MCF 10A (cell line): ENCODE measurements around the gene PNLDC1. TPM values are rescaled to one million over a fixed set of nuclear protein-coding genes. Genes with fewer than 3 reads are reported as not detected.

ENCODE experiments used
- BruUV-seq: library from RNA; stranded (reverse); fragments of 400-500 nt; replicated peaks from 2 replicates; lab custom pipeline; 2021; lab: Mats Ljungman, UMichigan
- CTCF ChIA-PET: fragments of 300-600 bp; sonication (Branson Sonifier 250); formaldehyde crosslinking; extraction: SDS; loops from one replicate; lab custom pipeline; 2021; ENCODE audit warnings: antibody characterized with exemption, inconsistent platforms; lab: Yijun Ruan, JAX
- POLR2A ChIA-PET: fragments of 300-600, 350-650 bp; sonication (Branson Sonifier 250); formaldehyde crosslinking; extraction: SDS; loops from one replicate; lab custom pipeline; 2020; ENCODE audit warnings: antibody characterized with exemption, inconsistent platforms; lab: Yijun Ruan, JAX
- DNase-seq: peaks from one replicate; pipeline ENCODE4 v3.0.0-alpha.2; 2018; ENCODE audit not compliant: unreplicated experiment
- H3K27ac Mint-ChIP-seq: one replicate; pipeline ENCODE4 v1.8.0; 2022; ENCODE audit warnings: mild to moderate bottlenecking, low read depth, mixed read lengths; ENCODE audit not compliant: unreplicated experiment
- H3K27me3 Mint-ChIP-seq: one replicate; pipeline ENCODE4 v1.8.0; 2022; ENCODE audit warnings: mixed read lengths; ENCODE audit not compliant: insufficient read depth, unreplicated experiment
- H3K36me3 Mint-ChIP-seq: one replicate; pipeline ENCODE4 v1.8.0; 2022; ENCODE audit warnings: mild to moderate bottlenecking, moderate library complexity, mixed read lengths; ENCODE audit not compliant: insufficient read depth, unreplicated experiment
- H3K4me1 Mint-ChIP-seq: one replicate; pipeline ENCODE4 v1.8.0; 2022; ENCODE audit warnings: mixed read lengths; ENCODE audit not compliant: insufficient read depth, unreplicated experiment
- H3K4me3 Mint-ChIP-seq: one replicate; pipeline ENCODE4 v1.8.0; 2022; ENCODE audit warnings: mild to moderate bottlenecking, moderate library complexity, mixed read lengths; ENCODE audit not compliant: unreplicated experiment
- H3K9me3 Mint-ChIP-seq: one replicate; pipeline ENCODE4 v1.8.0; 2022; ENCODE audit warnings: mixed read lengths; ENCODE audit not compliant: unreplicated experiment
- CTCF ChIP-seq: fragments of 200-600 bp; IDR thresholded peaks from one replicate; pipeline ENCODE4 v1.8.0; 2022; ENCODE audit warnings: antibody characterized with exemption, mild to moderate bottlenecking; ENCODE audit not compliant: unreplicated experiment
- intact Hi-C: fragments of 100-400 bp; cut with micrococcal nuclease; formaldehyde crosslinking; loops from 2 replicates; pipeline ENCODE4 v1.14.1; 2022
- total RNA-seq: library from RNA; stranded (reverse); gene quantifications from 2 replicates; pipeline ENCODE4 v1.2.3, GENCODE V29; 2022

PNLDC1 gene
- total RNA-seq, 1 experiment from 2014 or later, result not detected

DNA sequence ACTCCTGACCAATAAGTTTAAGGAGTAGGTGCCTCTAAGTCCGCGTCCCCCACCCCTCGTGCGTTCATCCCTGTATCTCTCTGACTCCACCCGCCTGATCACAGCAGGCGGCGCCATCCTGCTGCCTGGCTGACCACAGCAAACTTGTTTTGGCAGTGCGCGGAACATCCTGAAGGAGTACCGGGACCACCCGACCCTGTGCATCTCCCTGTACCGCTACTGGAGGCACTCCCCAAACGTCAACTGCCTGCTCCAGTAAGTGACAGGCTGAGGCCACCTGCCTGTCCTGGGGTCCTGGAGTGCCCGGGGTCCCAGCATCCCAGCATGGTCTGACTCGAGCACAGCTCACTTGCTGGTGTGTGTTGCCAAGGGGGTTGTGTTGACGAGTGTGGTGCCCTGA is 19.0 kb downstream of the PNLDC1 start:
- intact Hi-C loops, result no loop called here
- ChIA-PET POLR2A (no interaction called here), CTCF (no interaction called here)
- peaks cover 20% of the 10 kb centered on the region for H3K27me3 Mint-ChIP-seq
- H3K9me3 Mint-ChIP-seq, result no peaks in the 10 kb centered on the region
- no peak overlapping the region for H3K27ac Mint-ChIP-seq
- no peak for TF ChIP-seq CTCF
- DNase-seq, result no peak
- H3K36me3 Mint-ChIP-seq, result no peaks in the 10 kb centered on the region
- no TSS peak for BruUV-seq
- H3K4me1 Mint-ChIP-seq, result no peaks in the 10 kb centered on the region
- H3K4me3 Mint-ChIP-seq, result no peak overlapping the region

DNA sequence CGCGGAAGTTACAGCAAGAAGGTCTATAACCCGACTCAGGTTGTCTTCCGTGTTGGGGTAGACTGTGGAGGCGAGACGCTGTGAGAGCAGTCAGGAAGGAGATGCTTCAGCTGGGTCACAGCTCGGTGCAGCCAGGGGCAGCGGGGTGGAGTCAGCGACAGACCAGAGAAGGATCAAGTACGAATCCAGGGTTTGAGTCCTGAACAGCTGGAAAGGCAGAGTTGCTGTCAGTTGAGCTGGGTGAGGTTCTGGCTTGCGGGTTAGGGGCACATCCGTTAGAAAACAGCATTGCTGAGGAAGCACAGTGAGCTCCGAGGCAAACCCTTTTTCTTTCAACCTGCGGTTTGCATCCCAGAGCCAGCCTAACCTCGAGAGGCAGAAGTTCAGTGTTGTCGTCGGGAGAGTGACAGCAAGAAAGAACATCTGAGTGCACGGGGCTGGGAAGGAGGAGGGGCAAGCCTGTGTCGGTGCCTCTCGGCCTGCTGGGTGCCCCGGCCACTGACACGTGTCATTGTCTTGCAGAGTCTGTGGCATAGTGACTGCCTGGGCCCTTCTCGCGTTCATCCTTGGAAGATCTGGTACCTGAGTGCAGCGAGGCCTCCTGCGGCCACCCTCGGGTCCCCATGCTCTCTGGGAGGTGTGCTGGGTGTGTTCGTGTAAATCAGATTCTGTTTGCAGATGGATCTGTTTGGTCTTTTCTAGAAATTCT is 20.0 kb downstream of the PNLDC1 start:
- ChIA-PET POLR2A (interaction anchor here (1.0 to 1.6 kb wide), 2 partner anchors 13 to 15 kb away, joined by 3 to 4 read pairs; no protein-coding TSS in a partner anchor), CTCF (no interaction called here)
- Mint-ChIP-seq H3K27ac (no peak overlapping the region), H3K27me3 (peaks cover 20% of the 10 kb centered on the region), H3K36me3 (no peaks in the 10 kb centered on the region), H3K9me3 (no peaks in the 10 kb centered on the region), H3K4me3 (no peak overlapping the region), H3K4me1 (no peaks in the 10 kb centered on the region)
- no TSS peak for BruUV-seq
- DNase-seq, result no peak
- TF ChIP-seq CTCF, result no peak
- intact Hi-C loops, result no loop called here

DNA sequence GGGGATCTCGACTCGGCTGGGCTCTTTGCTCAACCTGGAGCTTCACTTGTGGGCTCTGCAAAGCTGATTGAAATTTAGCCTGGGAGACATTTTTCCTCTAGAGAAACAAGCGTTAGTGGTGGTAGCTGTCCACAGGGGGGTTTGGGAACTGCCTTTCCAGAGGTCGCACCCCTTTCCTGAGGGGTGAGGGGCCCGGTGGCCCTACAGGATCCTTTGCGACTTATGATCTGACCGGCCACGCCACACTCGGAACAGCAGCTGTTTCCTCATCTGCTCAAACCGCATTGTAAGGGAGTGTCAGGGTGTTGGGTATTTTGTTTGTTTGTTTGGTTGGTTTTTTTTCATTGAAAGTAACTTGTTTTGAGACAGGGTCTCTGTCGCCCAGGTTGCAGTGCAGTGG is 21.0 kb downstream of the PNLDC1 start:
- intact Hi-C loops, result no loop called here
- no peaks in the 10 kb centered on the region for H3K4me1 Mint-ChIP-seq
- H3K4me3 Mint-ChIP-seq, result no peak overlapping the region
- H3K36me3 Mint-ChIP-seq, result no peaks in the 10 kb centered on the region
- ChIA-PET POLR2A (interaction anchor here (1.0 to 1.6 kb wide), 2 partner anchors 11 to 14 kb away, joined by 3 to 4 read pairs; no protein-coding TSS in a partner anchor), CTCF (interaction anchor here (0.6 kb wide), 1 partner anchor 274 kb away, joined by 3 read pairs; no protein-coding TSS in a partner anchor)
- H3K27ac Mint-ChIP-seq, result no peak overlapping the region
- no peak for DNase-seq
- TF ChIP-seq CTCF, result no peak
- no peaks in the 10 kb centered on the region for H3K9me3 Mint-ChIP-seq
- peaks cover 20% of the 10 kb centered on the region for H3K27me3 Mint-ChIP-seq
- no TSS peak for BruUV-seq

GRCh38 chr6:159821726-159822125 is 21.6 kb downstream of the PNLDC1 start:
- H3K4me1 Mint-ChIP-seq, result no peaks in the 10 kb centered on the region
- intact Hi-C loops, result no loop called here
- no peaks in the 10 kb centered on the region for H3K9me3 Mint-ChIP-seq
- H3K36me3 Mint-ChIP-seq, result no peaks in the 10 kb centered on the region
- DNase-seq, result no peak
- TF ChIP-seq CTCF, result no peak
- BruUV-seq, result no TSS peak
- POLR2A ChIA-PET, result interaction anchor here (1.6 kb wide), 1 partner anchor 13 kb away, joined by 4 read pairs; no protein-coding TSS in a partner anchor
- no peak overlapping the region for H3K27ac Mint-ChIP-seq
- H3K4me3 Mint-ChIP-seq, result no peak overlapping the region
- CTCF ChIA-PET, result no interaction called here
- peaks cover 20% of the 10 kb centered on the region for H3K27me3 Mint-ChIP-seq
